Measurements from ENCODE around the gene MBP.
"Not testable (repeated sequence)": the region's sequence is repeated elsewhere in the genome, so short reads cannot be mapped to it uniquely, and the experiment has no call there.

Gene MBP

GRCh38 chr18:76991021-76991688, 141.4 kb downstream of the MBP start:
- no peak overlapping the region for H2AFZ ChIP-seq (ENCODE audit: low read depth)
- H3K27ac ChIP-seq = no peak overlapping the region
- no peaks in the 10 kb centered on the region for H4K20me1 ChIP-seq (ENCODE audit: insufficient read depth)
- no peaks in the 10 kb centered on the region for H3K27me3 ChIP-seq (ENCODE audit: insufficient read depth, low read depth)
- H3K4me1 ChIP-seq (ENCODE audit: low read depth, poor library complexity, severe bottlenecking) = no peaks in the 10 kb centered on the region
- H3K4me3 ChIP-seq (IDR thresholded peaks at IDR 0.05; ENCODE audit: insufficient read depth, low read depth, low read length) = no peak overlapping the region
- no peak for TF ChIP-seq CTCF (conservative IDR thresholded peaks at IDR 0.05; ENCODE audit: low read depth, low read length)
- H3K36me3 ChIP-seq (ENCODE audit: insufficient read depth) = no peaks in the 10 kb centered on the region
- no peak overlapping the region for H3K4me2 ChIP-seq
- no peak overlapping the region for H3K9ac ChIP-seq
- H3K79me2 ChIP-seq (ENCODE audit: insufficient read depth, low read depth) = no peaks in the 10 kb centered on the region

GRCh38 chr18:76990343-76991020, 142.1 kb downstream of the MBP start:
- H3K36me3 ChIP-seq (ENCODE audit: insufficient read depth); H3K79me2 ChIP-seq (ENCODE audit: insufficient read depth, low read depth); H3K4me1 ChIP-seq (ENCODE audit: low read depth, poor library complexity, severe bottlenecking); H3K27ac ChIP-seq; H4K20me1 ChIP-seq (ENCODE audit: insufficient read depth); H3K4me2 ChIP-seq; H3K9ac ChIP-seq; H3K27me3 ChIP-seq (ENCODE audit: insufficient read depth, low read depth); H3K4me3 ChIP-seq (IDR thresholded peaks at IDR 0.05; ENCODE audit: insufficient read depth, low read depth, low read length); H2AFZ ChIP-seq (ENCODE audit: low read depth): not testable (repeated sequence)

GRCh38 chr18:76989647-76990190, 142.9 kb downstream of the MBP start:
- no peak overlapping the region for H3K4me2 ChIP-seq
- no peaks in the 10 kb centered on the region for H3K4me1 ChIP-seq (ENCODE audit: low read depth, poor library complexity, severe bottlenecking)
- no peaks in the 10 kb centered on the region for H3K79me2 ChIP-seq (ENCODE audit: insufficient read depth, low read depth)
- no peak for TF ChIP-seq CTCF (conservative IDR thresholded peaks at IDR 0.05; ENCODE audit: low read depth, low read length)
- no peak overlapping the region for H3K4me3 ChIP-seq (IDR thresholded peaks at IDR 0.05; ENCODE audit: insufficient read depth, low read depth, low read length)
- H3K27me3 ChIP-seq (ENCODE audit: insufficient read depth, low read depth) = no peaks in the 10 kb centered on the region
- H2AFZ ChIP-seq (ENCODE audit: low read depth) = no peak overlapping the region
- no peak overlapping the region for H3K9ac ChIP-seq
- no peaks in the 10 kb centered on the region for H4K20me1 ChIP-seq (ENCODE audit: insufficient read depth)
- H3K27ac ChIP-seq = no peak overlapping the region
- H3K36me3 ChIP-seq (ENCODE audit: insufficient read depth) = no peaks in the 10 kb centered on the region

GRCh38 chr18:76988827-76989646, 143.5 kb downstream of the MBP start:
- no peaks in the 10 kb centered on the region for H3K27me3 ChIP-seq (ENCODE audit: insufficient read depth, low read depth)
- no peak overlapping the region for H2AFZ ChIP-seq (ENCODE audit: low read depth)
- H3K4me3 ChIP-seq (IDR thresholded peaks at IDR 0.05; ENCODE audit: insufficient read depth, low read depth, low read length) = no peak overlapping the region
- TF ChIP-seq CTCF (conservative IDR thresholded peaks at IDR 0.05; ENCODE audit: low read depth, low read length) = no peak
- no peaks in the 10 kb centered on the region for H3K36me3 ChIP-seq (ENCODE audit: insufficient read depth)
- H4K20me1 ChIP-seq (ENCODE audit: insufficient read depth) = no peaks in the 10 kb centered on the region
- H3K9ac ChIP-seq = no peak overlapping the region
- H3K27ac ChIP-seq = no peak overlapping the region
- no peaks in the 10 kb centered on the region for H3K4me1 ChIP-seq (ENCODE audit: low read depth, poor library complexity, severe bottlenecking)
- H3K79me2 ChIP-seq (ENCODE audit: insufficient read depth, low read depth) = no peaks in the 10 kb centered on the region
- H3K4me2 ChIP-seq = no peak overlapping the region
